ENCODE results near the gene NPAS2.

DNA sequence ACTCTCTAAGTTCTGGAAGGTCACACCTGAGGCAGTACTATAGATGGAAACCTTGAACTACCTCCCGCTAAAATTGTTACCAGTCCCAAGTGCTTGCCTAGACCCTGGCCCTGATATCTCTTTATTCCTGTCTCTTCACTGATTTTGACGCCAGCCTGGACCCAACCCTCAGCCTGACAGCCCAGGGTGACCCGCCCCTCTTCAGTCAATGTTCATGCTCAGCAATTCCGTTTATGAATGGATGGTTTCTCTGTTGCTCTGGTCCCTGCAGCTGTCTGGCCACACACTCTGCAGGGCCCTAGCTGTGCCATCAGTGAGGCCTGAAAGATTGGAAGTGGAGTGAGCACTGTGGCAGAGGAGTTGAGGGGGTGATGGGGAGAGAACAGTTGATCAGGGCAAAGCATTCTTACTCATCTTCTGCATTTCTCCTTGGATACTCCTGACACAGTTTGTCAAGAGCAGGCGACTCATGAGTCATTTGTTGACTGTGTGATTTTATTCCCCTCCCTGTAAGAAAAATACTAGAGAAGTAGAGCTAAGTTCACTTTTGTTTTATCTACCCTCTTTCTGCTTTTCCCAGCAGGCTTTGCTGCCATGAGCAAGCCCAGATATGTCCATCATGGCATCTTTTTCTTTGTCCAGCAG, 46.0 kb downstream of the NPAS2 start:
- TF ChIP-seq CTCF (IDR thresholded peaks at IDR 0.05) = no peak
- TF ChIP-seq POLR2A (IDR thresholded peaks at IDR 0.05; ENCODE audit: low read depth) = no peak
- no peak for TF ChIP-seq POLR2AphosphoS5 (IDR thresholded peaks at IDR 0.05)
- TF ChIP-seq EP300 (IDR thresholded peaks at IDR 0.05) = no peak

Measured in esophagus muscularis mucosa (tissue), 4 donors.